Prostate gland (tissue), 2 donors: ENCODE data around the gene C14orf132. TPM values are rescaled to one million over a fixed set of nuclear protein-coding genes. Genes with fewer than 3 reads are reported as not detected.

Experiments used
- DNase-seq: peaks from one replicate; pipeline ENCODE4 v3.0.0-alpha.2; 2019; ENCODE audit warnings: low spot score
- H3K27ac ChIP-seq, 2 donors: fragments of 200-600 bp; sonication (generic); 2 replicates each; pipeline ENCODE4 v1.5.1; 2017 to 2019
- H3K27me3 ChIP-seq: fragments of 200-600 bp; sonication (generic); replicated peaks from 2 replicates; pipeline ENCODE4 v1.5.1; 2019; ENCODE audit not compliant: insufficient read depth
- H3K36me3 ChIP-seq, 2 donors: fragments of 200-600 bp; sonication (generic); 1 replicate in 1 of 2; 2 replicates in 1 of 2; pipeline versions ENCODE4 v1.5.1 to v1.8.1; 2017 to 2019
- H3K4me1 ChIP-seq: fragments of 200-600 bp; sonication (generic); replicated peaks from 2 replicates; pipeline ENCODE4 v1.5.1; 2019
- H3K4me3 ChIP-seq, 2 donors: fragments of 200-600 bp; sonication (generic); 2 replicates each; pipeline ENCODE4 v1.5.1; 2017 to 2019
- H3K9me3 ChIP-seq: fragments of 200-600 bp; sonication (generic); 2 replicates; pipeline ENCODE4 v1.5.1; 2017
- POLR2A ChIP-seq: fragments of 450-650 bp; IDR thresholded peaks from one replicate; pipeline ENCODE4 v1.6.1; 2016; ENCODE audit warnings: antibody characterized with exemption, mild to moderate bottlenecking
- POLR2AphosphoS5 ChIP-seq: sonication (generic); formaldehyde crosslinking; IDR thresholded peaks from one replicate; pipeline ENCODE4 v1.6.1; 2017; ENCODE audit warnings: antibody characterized with exemption
- WGBS: methylation state at CpG from one replicate; pipeline ENCODE4 v1.1.5; 2018; 5-methylcytosine and 5-hydroxymethylcytosine counted together
- intact Hi-C: fragments of 100-400 bp; cut with DNase I; formaldehyde crosslinking; loops from one replicate; pipeline ENCODE4 v1.14.2; 2022
- total RNA-seq, 2 donors: library from RNA; depleted of rRNA; stranded (reverse); fragments of >200 nt; gene quantifications; one replicate each; pipeline ENCODE4 v1.1.0, GENCODE V29; 2016
- TF ChIP-seq, protein P1 (sequence below), 4 experiments: fragments of 200-600 bp in 2 of 4; fragments of 450-650 bp in 2 of 4; sonication (generic) in 2 of 4; IDR thresholded peaks; 1 replicate in 3 of 4; 2 replicates in 1 of 4; pipeline ENCODE4 v1.5.1; 2016 to 2019; ENCODE audit warnings: antibody characterized with exemption in 4 of 4, mild to moderate bottlenecking in 2 of 4, moderate library complexity in 2 of 4

The C14orf132 gene
- total RNA-seq, 2 donors from 2014 or later, result 6.6 to 7.8 TPM

DNA sequence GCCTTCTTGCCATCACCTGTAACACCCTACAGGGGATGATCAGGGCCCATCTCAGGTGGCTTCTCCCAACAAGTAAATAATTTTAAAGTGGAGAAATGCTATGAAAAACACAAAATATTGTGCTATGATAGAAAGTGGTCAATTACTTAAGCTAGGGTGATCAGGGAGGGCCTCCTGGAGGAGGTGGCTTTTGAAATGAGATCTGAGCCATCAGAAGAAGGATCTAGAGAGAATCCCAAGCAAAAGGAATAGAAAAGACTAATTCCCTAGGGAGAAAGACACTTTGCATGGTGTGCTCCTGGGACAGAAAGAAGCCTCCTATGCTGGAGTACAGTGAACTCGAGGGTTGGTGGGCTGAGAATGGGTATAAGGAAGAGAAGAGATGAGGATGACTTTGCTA, 7.5 kb upstream of the C14orf132 start:
- no peak overlapping the region for H3K27ac ChIP-seq
- no peaks in the 10 kb centered on the region for H3K27me3 ChIP-seq
- TF ChIP-seq POLR2AphosphoS5 (no peak), POLR2A (no peak)
- TF ChIP-seq, protein P1, sequence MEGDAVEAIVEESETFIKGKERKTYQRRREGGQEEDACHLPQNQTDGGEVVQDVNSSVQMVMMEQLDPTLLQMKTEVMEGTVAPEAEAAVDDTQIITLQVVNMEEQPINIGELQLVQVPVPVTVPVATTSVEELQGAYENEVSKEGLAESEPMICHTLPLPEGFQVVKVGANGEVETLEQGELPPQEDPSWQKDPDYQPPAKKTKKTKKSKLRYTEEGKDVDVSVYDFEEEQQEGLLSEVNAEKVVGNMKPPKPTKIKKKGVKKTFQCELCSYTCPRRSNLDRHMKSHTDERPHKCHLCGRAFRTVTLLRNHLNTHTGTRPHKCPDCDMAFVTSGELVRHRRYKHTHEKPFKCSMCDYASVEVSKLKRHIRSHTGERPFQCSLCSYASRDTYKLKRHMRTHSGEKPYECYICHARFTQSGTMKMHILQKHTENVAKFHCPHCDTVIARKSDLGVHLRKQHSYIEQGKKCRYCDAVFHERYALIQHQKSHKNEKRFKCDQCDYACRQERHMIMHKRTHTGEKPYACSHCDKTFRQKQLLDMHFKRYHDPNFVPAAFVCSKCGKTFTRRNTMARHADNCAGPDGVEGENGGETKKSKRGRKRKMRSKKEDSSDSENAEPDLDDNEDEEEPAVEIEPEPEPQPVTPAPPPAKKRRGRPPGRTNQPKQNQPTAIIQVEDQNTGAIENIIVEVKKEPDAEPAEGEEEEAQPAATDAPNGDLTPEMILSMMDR (IDR thresholded peaks at IDR 0.05), result no peak
- H3K4me1 ChIP-seq, result no peaks in the 10 kb centered on the region
- intact Hi-C loops, result loop anchor here (5.0 kb wide), 1 partner anchor 66 kb away; no protein-coding TSS in a partner anchor
- 93% methylated on average over 1 of the region's 1 CpG for WGBS
- DNase-seq, result no peak
- no peaks in the 10 kb centered on the region for H3K9me3 ChIP-seq
- no peak overlapping the region for H3K4me3 ChIP-seq
- H3K36me3 ChIP-seq, result no peaks in the 10 kb centered on the region

DNA sequence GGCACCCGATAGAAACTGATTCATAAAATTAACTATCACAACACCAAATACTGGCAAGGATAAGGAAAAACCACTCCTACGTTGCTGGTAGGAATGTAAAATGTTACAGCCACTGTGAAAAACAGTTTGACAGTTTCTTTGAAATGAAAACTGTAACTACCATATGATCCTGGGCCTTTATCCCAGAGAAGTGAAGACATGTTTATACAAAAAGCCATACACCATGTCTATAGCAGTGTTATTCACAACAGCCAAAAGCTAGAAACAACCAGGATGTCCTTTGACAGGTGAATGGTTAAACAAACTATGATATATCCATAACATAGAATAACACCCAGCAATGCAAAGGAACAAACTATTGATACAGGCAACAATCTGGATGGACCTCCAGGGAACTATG, 3.7 kb upstream of the C14orf132 start:
- 23% methylated on average over 2 of the region's 2 CpGs for WGBS
- TF ChIP-seq POLR2AphosphoS5, result no peak
- TF ChIP-seq, protein P1 (IDR thresholded peaks at IDR 0.05), result no peak
- no peak for TF ChIP-seq POLR2A
- Histone ChIP-seq H3K4me1 (no peaks in the 10 kb centered on the region), H3K27ac (no peak overlapping the region), H3K9me3 (no peaks in the 10 kb centered on the region), H3K4me3 (no peak overlapping the region), H3K27me3 (no peaks in the 10 kb centered on the region), H3K36me3 (no peaks in the 10 kb centered on the region)
- no peak for DNase-seq
- intact Hi-C loops, result no loop called here

DNA sequence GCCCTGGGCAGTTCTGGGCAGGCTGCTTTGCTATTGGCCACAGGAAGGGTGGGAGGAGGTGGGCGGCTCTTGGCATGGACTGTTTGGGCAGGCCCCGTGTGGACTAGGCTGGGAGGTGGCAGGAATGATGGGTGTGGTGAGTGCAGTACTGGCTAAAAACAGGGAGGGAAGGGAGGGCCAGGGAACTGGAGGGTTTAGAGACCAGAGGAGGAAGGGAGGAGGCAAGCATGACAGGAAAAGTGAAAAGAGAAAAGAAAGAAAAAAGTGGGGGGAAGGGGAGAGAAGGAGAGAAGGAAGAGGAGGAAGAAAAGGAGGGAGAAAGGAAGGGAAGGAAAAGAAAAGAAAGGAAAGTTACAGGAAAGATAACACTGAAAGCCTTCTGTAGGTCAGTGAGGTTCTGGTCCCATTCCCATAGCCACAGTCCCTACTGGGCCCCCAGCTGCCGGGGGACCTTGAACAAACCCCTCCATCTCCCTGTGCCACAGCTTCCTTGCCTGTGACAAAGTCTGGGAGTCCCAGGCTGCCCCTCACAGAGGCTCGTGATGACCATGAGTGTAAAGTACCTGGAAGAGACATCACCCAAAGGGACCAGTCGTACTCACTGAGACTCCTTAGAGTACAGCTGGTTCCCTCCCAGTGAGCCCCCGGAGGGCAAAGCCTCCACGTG, 1.1 kb upstream of the C14orf132 start:
- Histone ChIP-seq H3K27me3 (no peaks in the 10 kb centered on the region), H3K4me3 (no peak overlapping the region), H3K9me3 (no peaks in the 10 kb centered on the region), H3K27ac (no peak overlapping the region), H3K4me1 (no peaks in the 10 kb centered on the region), H3K36me3 (no peaks in the 10 kb centered on the region)
- TF ChIP-seq, protein P1 (IDR thresholded peaks at IDR 0.05), result no peak
- TF ChIP-seq POLR2A (no peak), POLR2AphosphoS5 (no peak)
- WGBS, result 26% methylated on average over 7 of the region's 7 CpGs
- DNase-seq, result no peak
- intact Hi-C loops, result no loop called here

DNA sequence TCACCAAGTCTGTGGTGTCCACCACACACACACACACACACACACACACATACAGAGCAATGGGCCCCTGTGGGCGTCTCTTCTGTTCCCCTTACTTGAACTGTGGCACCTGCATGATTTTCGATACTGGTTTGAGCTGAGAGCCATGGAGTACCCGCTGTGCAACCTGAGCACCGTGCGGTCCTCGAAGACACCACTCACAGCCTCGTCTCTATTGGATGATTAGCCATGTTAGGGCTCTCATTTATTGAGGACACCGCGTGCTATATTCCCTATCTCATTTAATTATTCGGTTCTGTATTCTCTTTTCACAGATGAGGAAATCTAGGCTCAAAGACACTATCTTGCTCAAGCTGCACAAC, 623 bp upstream of the C14orf132 start:
- WGBS, result 23% methylated on average over 10 of the region's 10 CpGs
- Histone ChIP-seq H3K36me3 (no peaks in the 10 kb centered on the region), H3K27ac (peak overlapping the region; percentile 57 to 61), H3K4me1 (no peaks in the 10 kb centered on the region), H3K27me3 (no peaks in the 10 kb centered on the region), H3K4me3 (peak overlapping the region; percentile 62 to 75), H3K9me3 (no peaks in the 10 kb centered on the region)
- TF ChIP-seq, protein P1 (IDR thresholded peaks at IDR 0.05), result no peak
- TF ChIP-seq POLR2AphosphoS5, result no peak
- TF ChIP-seq POLR2A, result no peak
- no peak for DNase-seq
- intact Hi-C loops, result no loop called here

DNA sequence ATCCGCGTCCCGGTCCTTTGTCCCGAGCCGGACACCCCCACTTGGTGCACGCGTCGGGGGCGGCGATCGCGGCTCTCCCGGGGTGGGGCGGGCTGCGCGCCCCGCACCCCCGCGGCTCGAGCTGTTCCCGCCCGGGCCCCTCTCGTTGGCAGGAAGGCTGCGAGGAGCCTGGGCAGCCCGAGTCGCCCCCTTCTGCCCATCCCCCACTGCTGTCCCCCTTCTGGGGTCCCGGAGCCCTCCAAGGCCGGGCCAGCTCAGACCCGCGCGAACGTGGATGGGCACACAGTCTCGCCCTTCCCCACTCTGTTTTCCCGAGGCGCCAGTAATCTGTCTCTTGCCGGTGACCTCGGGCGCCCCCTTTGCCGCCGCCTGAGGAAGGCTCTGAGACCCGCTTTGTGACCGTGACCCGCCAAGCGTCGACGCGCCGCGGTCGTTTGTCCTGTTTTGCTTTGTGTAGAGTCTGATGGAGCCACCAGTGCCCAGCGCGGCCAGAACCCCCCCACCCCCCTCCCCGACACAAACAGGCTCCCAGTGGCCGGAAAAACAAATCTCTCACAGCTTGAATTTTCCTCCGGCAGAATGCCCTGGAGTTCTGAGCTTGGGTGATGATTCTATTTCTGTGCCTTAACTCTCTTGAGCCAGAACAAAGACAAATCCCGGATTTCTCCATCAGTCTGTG, 610 bp downstream of the C14orf132 start:
- H3K36me3 ChIP-seq, result no peaks in the 10 kb centered on the region
- H3K4me1 ChIP-seq, result no peaks in the 10 kb centered on the region
- no peak for DNase-seq
- no peaks in the 10 kb centered on the region for H3K27me3 ChIP-seq
- H3K27ac ChIP-seq, result peak overlapping the region; percentile 35 to 61
- TF ChIP-seq, protein P1 (IDR thresholded peaks at IDR 0.05), result no peak
- TF ChIP-seq POLR2AphosphoS5, result no peak
- no peak for TF ChIP-seq POLR2A
- no peaks in the 10 kb centered on the region for H3K9me3 ChIP-seq
- H3K4me3 ChIP-seq, result peak overlapping the region; percentile 62 to 75
- under 1% methylated on average over 36 of the region's 56 CpGs for WGBS
- intact Hi-C loops, result no loop called here
